Breast epithelium (tissue), 4 donors: ENCODE results near the gene TRAPPC6A. TPM values are rescaled to one million over a fixed set of nuclear protein-coding genes. Genes with fewer than 3 reads are reported as not detected.

ENCODE experiments used
- DNase-seq, 2 donors: peaks; one replicate each; pipeline ENCODE4 v3.0.0-alpha.2; 2019; ENCODE audit warnings: low spot score in 2 of 2
- H3K27ac ChIP-seq, 2 donors: fragments of 200-600 bp; sonication (generic) in 1 of 2; one replicate each; pipeline ENCODE4 v1.5.1; 2016 to 2019; ENCODE audit warnings: mild to moderate bottlenecking in 1 of 2
- H3K27me3 ChIP-seq, 2 donors: fragments of 200-600 bp; sonication (generic) in 1 of 2; one replicate each; pipeline versions ENCODE4 v1.5.1 to v1.6.0; 2017 to 2019; ENCODE audit warnings: control low read depth in 1 of 2, mild to moderate bottlenecking in 1 of 2
- H3K36me3 ChIP-seq: fragments of 200-600 bp; one replicate; pipeline ENCODE4 v1.5.1; 2019
- H3K4me1 ChIP-seq, 2 donors: fragments of 200-600 bp; sonication (generic); one replicate each; pipeline ENCODE4 v1.5.1; 2016 to 2019; ENCODE audit warnings: control low read depth in 1 of 2
- H3K4me3 ChIP-seq, 3 donors: fragments of 200-600 bp; sonication (generic); 1 replicate in 2 of 3; 2 replicates in 1 of 3; pipeline ENCODE4 v1.5.1; 2016 to 2019; ENCODE audit warnings: mild to moderate bottlenecking in 3 of 3, moderate library complexity in 2 of 3
- H3K9me3 ChIP-seq, 2 donors: fragments of 200-600 bp; sonication (generic) in 1 of 2; one replicate each; pipeline ENCODE4 v1.5.1; 2016 to 2019; ENCODE audit warnings: control low read depth in 1 of 2
- CTCF ChIP-seq, 3 donors: fragments of 450-650 bp; IDR thresholded peaks; one replicate each; pipeline ENCODE4 v1.5.1; 2016 to 2017; ENCODE audit warnings: antibody characterized with exemption in 3 of 3, mild to moderate bottlenecking in 3 of 3, moderate library complexity in 3 of 3
- POLR2A ChIP-seq: fragments of 450-650 bp; IDR thresholded peaks from one replicate; pipeline ENCODE4 v1.6.1; 2016; ENCODE audit warnings: antibody characterized with exemption, mild to moderate bottlenecking, moderate library complexity
- POLR2AphosphoS5 ChIP-seq, 3 donors: sonication (generic); formaldehyde crosslinking; IDR thresholded peaks; one replicate each; pipeline ENCODE4 v1.6.1; 2017; ENCODE audit warnings: antibody characterized with exemption in 3 of 3
- intact Hi-C: fragments of 100-400 bp; cut with DNase I; formaldehyde crosslinking; loops from one replicate; pipeline ENCODE4 v1.15.1; 2023; ENCODE audit warnings: low total_unique reads
- total RNA-seq, 3 donors: library from RNA; depleted of rRNA; stranded (reverse); fragments of >200 nt; gene quantifications; one replicate each; pipeline ENCODE4 v1.1.0, GENCODE V29; 2016

The TRAPPC6A gene
- total RNA-seq, 3 donors from 2014 or later, result 29.5 to 54.4 (median 34.7) TPM

DNA sequence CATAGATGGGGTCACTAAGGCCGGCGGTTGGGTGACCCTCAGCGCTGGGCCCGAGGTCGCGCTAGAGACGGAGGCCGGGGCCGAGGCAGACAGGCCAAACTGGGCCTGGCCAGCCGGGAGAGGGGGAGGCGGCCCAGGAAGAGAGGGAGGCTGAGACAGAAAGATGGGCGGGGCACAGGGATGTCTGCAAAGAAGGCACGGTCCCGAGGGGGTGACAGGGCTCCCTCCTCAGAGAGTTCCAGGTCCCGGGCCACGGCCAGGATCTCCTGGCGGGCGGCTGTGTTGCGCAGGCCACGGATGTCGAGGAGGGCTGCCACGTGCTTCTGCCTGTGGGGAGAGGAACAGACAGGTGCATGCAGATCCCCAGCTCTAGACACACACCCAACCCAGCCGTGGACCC is 35.0 kb upstream of the TRAPPC6A start:
- no peaks in the 10 kb centered on the region for H3K9me3 ChIP-seq
- peak overlapping the region; percentile 33 to 56 for H3K27ac ChIP-seq
- no peaks in the 10 kb centered on the region for H3K36me3 ChIP-seq
- H3K27me3 ChIP-seq, result peaks cover 6 to 7% of the 10 kb centered on the region in 2 donors
- DNase-seq, result no peak
- no peak overlapping the region for H3K4me3 ChIP-seq
- no peaks in the 10 kb centered on the region for H3K4me1 ChIP-seq
- intact Hi-C loops, result no loop called here
- no peak for TF ChIP-seq POLR2A

DNA sequence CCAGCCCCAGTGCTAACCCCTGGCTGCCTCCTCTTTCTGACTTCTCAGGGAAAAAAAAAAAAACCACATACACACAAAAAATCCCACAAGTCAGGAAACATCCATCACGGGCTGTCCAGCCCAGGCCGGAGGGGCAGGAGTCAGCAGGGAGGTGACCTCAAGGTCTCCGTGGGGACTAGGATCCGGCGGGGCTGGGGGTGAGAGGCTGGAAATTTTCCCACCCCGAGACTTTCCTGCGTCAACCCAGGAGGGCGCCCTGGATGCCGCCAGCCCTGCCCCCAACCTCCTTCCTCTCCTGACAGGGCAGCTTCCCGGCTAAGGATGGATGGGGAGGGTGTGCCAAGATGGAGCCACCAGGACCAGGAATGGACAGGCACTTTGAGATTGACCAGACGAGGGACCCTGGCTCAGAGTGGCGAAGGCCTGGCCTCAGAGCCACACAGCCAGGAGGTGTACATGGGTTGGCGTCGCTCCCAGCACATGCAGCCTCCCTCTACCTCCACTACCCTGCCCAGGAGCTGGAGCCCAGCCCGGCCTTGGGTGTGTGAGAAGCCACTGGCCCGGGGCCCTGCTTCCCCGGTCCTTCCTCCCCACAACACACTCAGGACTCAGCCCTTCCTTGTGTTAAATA is 33.8 kb upstream of the TRAPPC6A start:
- no peaks in the 10 kb centered on the region for H3K9me3 ChIP-seq
- H3K4me3 ChIP-seq, result no peak overlapping the region
- no peaks in the 10 kb centered on the region for H3K36me3 ChIP-seq
- H3K4me1 ChIP-seq, result no peaks in the 10 kb centered on the region
- H3K27ac ChIP-seq, result peak overlapping the region; percentile 34 to 54
- TF ChIP-seq POLR2A, result no peak
- peak in 1 of 3 donors; percentile 37 for TF ChIP-seq POLR2AphosphoS5 (IDR thresholded peaks at IDR 0.05)
- intact Hi-C loops, result no loop called here
- no peaks in the 10 kb centered on the region for H3K27me3 ChIP-seq
- peak; percentile 74 to 79 for DNase-seq

DNA sequence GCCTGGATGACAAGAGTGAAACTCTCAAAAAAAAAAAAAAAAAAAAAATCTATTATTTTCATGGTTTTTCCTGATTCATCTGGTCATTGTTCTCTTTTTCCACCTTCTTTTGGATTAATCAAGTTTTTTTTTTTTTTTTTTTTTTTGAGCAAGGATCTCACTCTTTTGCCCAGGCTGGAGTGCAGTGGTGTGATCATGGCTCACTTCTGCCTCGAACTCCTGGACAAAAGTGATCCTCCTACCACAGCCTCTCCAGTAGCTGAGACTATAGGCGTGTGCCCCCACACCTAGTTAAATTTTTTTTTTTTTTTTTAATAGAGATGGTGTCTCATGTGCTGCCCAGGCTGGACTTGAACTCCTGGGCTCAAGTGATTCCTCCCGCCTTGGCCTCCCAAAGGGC is 28.3 kb upstream of the TRAPPC6A start:
- H3K27ac ChIP-seq, result no peak overlapping the region
- no peak for TF ChIP-seq POLR2A
- no peak for TF ChIP-seq POLR2AphosphoS5 (IDR thresholded peaks at IDR 0.05)
- no peak for TF ChIP-seq CTCF (IDR thresholded peaks at IDR 0.05)
- DNase-seq, result no peak
- H3K4me1 ChIP-seq, result no peaks in the 10 kb centered on the region
- no peaks in the 10 kb centered on the region for H3K9me3 ChIP-seq
- H3K4me3 ChIP-seq, result no peak overlapping the region
- no peaks in the 10 kb centered on the region for H3K27me3 ChIP-seq
- intact Hi-C loops, result no loop called here
- H3K36me3 ChIP-seq, result no peaks in the 10 kb centered on the region

DNA sequence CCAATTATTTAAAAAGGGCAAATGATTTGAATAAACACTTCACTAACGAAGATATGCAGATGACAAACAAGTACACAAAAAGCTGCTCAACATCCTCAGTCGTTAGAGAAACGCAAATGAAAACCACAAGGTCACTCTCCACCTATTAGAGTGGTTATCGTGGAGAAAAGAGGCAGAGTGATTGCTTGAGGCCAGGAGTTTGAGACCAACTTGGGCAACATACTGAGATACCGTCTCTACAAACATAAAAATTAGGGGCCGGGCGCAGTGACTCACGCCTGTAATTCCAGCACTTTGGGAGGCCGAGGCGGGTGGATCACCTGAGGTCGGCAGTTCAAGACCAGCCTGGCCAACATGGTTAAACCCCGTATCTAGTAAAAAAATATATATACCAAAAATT is 27.8 kb upstream of the TRAPPC6A start:
- Histone ChIP-seq H3K4me1 (no peaks in the 10 kb centered on the region), H3K27me3 (no peaks in the 10 kb centered on the region), H3K9me3 (no peaks in the 10 kb centered on the region), H3K36me3 (no peaks in the 10 kb centered on the region), H3K27ac (no peak overlapping the region), H3K4me3 (no peak overlapping the region)
- no peak for DNase-seq
- intact Hi-C loops, result no loop called here
- TF ChIP-seq CTCF (IDR thresholded peaks at IDR 0.05), result no peak
- no peak for TF ChIP-seq POLR2AphosphoS5 (IDR thresholded peaks at IDR 0.05)
- TF ChIP-seq POLR2A, result no peak

DNA sequence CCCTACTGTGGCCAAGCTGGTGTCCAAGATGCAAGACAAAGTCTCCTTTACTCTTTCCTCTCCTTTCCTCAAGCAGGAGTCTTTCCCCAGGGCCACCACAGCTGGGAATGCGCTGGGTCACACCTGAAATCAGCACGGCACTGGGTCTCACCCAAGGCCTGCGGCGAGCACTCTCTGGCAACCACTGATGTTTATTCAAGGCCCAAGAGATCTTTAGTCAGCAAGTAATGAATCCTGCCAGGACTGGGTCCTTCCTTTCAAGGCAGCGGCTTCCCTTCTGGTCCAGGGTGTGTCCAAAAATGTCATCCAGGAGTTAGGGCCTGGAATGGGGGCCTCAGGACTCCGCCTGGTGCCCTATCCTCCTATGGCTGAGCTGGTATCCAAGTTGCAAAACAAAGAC is 24.6 kb upstream of the TRAPPC6A start:
- TF ChIP-seq POLR2AphosphoS5 (IDR thresholded peaks at IDR 0.05) (no peak), CTCF (IDR thresholded peaks at IDR 0.05) (no peak), POLR2A (no peak)
- H3K4me3 ChIP-seq, result no peak overlapping the region
- DNase-seq, result peak; percentile 62 to 78
- H3K27ac ChIP-seq, result peak overlapping the region; percentile 58 to 65
- H3K9me3 ChIP-seq, result no peaks in the 10 kb centered on the region
- H3K4me1 ChIP-seq, result no peaks in the 10 kb centered on the region
- intact Hi-C loops, result no loop called here
- no peaks in the 10 kb centered on the region for H3K36me3 ChIP-seq
- no peaks in the 10 kb centered on the region for H3K27me3 ChIP-seq

- no peaks in the 10 kb centered on the region for H3K36me3 ChIP-seq
- no peaks in the 10 kb centered on the region for H3K27me3 ChIP-seq
- H3K4me1 ChIP-seq, result no peaks in the 10 kb centered on the region
- H3K27ac ChIP-seq, result no peak overlapping the region
- no peak for TF ChIP-seq POLR2AphosphoS5 (IDR thresholded peaks at IDR 0.05)
- no peak for TF ChIP-seq POLR2A
- TF ChIP-seq CTCF (IDR thresholded peaks at IDR 0.05), result no peak
- no peak for DNase-seq
- no peaks in the 10 kb centered on the region for H3K9me3 ChIP-seq
- intact Hi-C loops, result no loop called here
- no peak overlapping the region for H3K4me3 ChIP-seq
Observed at GRCh38 chr19:45200568-45200967, 22.5 kb upstream of the TRAPPC6A start.
